Kidney epithelial cell (primary cell): ENCODE results near the gene USP9X. TPM values are rescaled to one million over a fixed set of nuclear protein-coding genes. Genes with fewer than 3 reads are reported as not detected.

Source experiments
- DNase-seq: peaks from one replicate; pipeline ENCODE4 v3.0.0-alpha.2; 2010; ENCODE audit warnings: low read depth
- H3K27me3 ChIP-seq: 2 replicates; pipeline ENCODE4 v1.6.0; 2011; ENCODE audit warnings: low read length; ENCODE audit not compliant: control insufficient read depth, insufficient read depth
- H3K36me3 ChIP-seq: 2 replicates; pipeline ENCODE4 v1.5.1; 2011; ENCODE audit warnings: low read length; ENCODE audit not compliant: control insufficient read depth, insufficient read depth
- H3K4me3 ChIP-seq: 2 replicates; pipeline ENCODE4 v1.5.1; 2011; ENCODE audit warnings: low read depth, mild to moderate bottlenecking, control low read depth, low read length
- total RNA-seq: library from RNA; depleted of rRNA; stranded (reverse); fragments of >200 nt; gene quantifications from 2 replicates; pipeline ENCODE4 v1.2.3, GENCODE V29; 2015
- TF ChIP-seq, protein P1 (sequence below): IDR thresholded peaks from 2 replicates; pipeline ENCODE4 v1.5.1; 2011; ENCODE audit warnings: mild to moderate bottlenecking, moderate library complexity, low read length, control low read depth, inconsistent platforms; ENCODE audit not compliant: insufficient read depth, poor library complexity, severe bottlenecking

Gene USP9X
- total RNA-seq, 1 donor from 2014 or later: 53.7 TPM

GRCh38 chrX:41090568-41091238, 5.5 kb downstream of the USP9X start:
- TF ChIP-seq, protein P1, sequence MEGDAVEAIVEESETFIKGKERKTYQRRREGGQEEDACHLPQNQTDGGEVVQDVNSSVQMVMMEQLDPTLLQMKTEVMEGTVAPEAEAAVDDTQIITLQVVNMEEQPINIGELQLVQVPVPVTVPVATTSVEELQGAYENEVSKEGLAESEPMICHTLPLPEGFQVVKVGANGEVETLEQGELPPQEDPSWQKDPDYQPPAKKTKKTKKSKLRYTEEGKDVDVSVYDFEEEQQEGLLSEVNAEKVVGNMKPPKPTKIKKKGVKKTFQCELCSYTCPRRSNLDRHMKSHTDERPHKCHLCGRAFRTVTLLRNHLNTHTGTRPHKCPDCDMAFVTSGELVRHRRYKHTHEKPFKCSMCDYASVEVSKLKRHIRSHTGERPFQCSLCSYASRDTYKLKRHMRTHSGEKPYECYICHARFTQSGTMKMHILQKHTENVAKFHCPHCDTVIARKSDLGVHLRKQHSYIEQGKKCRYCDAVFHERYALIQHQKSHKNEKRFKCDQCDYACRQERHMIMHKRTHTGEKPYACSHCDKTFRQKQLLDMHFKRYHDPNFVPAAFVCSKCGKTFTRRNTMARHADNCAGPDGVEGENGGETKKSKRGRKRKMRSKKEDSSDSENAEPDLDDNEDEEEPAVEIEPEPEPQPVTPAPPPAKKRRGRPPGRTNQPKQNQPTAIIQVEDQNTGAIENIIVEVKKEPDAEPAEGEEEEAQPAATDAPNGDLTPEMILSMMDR: no peak
- Histone ChIP-seq H3K36me3 (no peaks in the 10 kb centered on the region), H3K4me3 (no peak overlapping the region), H3K27me3 (no peaks in the 10 kb centered on the region)
- DNase-seq: no peak

GRCh38 chrX:41092776-41093175, 7.5 kb downstream of the USP9X start:
- Histone ChIP-seq H3K36me3 (no peaks in the 10 kb centered on the region), H3K27me3 (no peaks in the 10 kb centered on the region), H3K4me3 (no peak overlapping the region)
- TF ChIP-seq, protein P1: no peak
- no peak for DNase-seq

DNA sequence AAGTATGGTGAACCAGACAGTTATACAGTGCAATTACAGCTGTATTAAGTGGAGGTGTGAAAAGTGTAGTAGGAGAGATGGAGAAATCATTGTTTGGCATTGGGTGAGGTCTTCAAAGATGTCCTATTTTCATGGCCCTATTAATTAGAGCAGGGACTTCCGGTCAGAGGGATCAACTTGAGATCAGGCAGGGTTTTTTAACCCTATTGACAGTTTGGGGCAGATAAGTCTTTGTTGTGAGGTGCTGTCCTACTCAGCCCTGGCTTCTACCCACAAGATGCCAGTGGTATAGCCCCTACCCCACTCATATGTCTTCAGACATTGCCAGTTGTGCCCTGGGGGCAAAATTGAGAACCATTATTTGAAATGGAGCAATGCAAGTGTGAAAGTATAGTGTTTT, 9.9 kb downstream of the USP9X start:
- DNase-seq: no peak
- H3K36me3 ChIP-seq: no peaks in the 10 kb centered on the region
- no peaks in the 10 kb centered on the region for H3K27me3 ChIP-seq
- TF ChIP-seq, protein P1: no peak
- no peak overlapping the region for H3K4me3 ChIP-seq

- DNase-seq: no peak
- Histone ChIP-seq H3K27me3 (no peaks in the 10 kb centered on the region), H3K36me3 (no peaks in the 10 kb centered on the region), H3K4me3 (no peak overlapping the region)
- TF ChIP-seq, protein P1: no peak
These were observed 10.7 kb downstream of the USP9X start for GRCh38 chrX:41095908-41096307.

DNA sequence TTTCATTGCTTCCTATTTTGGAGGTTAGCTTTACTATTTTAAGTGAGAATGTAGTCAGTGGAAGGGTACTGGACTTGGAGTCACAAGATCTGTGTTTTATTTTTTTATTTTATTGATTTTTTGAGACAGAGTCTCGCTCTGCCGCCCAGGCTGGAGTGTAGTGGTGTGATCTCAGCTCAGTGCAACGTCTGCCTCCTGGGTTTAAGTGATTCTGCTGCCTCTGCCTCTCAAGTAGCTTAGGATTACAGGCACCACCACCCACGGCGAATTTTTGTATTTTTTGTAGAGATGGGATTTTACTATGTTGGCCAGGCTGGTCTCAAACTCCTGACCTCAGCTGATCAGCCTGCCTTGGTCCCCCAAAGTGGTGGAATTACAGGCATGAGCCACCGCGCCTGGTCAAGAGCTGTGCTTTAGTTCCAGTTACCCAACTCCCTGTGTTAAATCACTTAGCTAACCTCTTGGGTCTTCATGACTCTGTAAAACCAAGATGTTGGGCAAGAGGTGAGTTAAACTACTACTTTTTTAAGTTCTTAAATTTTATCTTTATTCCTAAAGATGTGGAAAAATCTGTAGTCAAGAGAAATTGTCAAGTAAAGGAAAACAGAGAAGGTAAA, 11.2 kb downstream of the USP9X start:
- no peak for DNase-seq
- TF ChIP-seq, protein P1: no peak
- H3K27me3 ChIP-seq: no peaks in the 10 kb centered on the region
- H3K36me3 ChIP-seq: no peaks in the 10 kb centered on the region
- H3K4me3 ChIP-seq: no peak overlapping the region

DNA sequence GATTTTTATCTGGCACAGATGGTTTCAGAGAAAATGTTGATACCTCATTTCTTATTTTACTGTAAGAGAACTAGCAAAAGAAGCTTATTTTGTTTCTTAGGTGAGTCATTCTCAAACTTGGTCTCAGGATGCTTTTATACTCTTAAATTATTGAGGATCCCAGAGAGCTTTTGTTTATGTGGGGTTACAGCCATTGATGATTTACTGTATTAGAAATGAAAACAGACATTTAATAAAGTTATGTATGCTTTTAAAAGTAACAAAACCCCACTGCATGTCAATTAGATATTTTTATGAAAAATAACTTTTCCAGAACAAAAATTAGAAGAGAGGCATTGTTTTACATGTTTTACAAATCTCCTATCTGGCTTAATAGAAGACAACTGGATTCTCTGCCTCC, 12.1 kb downstream of the USP9X start:
- TF ChIP-seq, protein P1: no peak
- DNase-seq: no peak
- H3K36me3 ChIP-seq: no peaks in the 10 kb centered on the region
- no peaks in the 10 kb centered on the region for H3K27me3 ChIP-seq
- no peak overlapping the region for H3K4me3 ChIP-seq
